Measurements from ENCODE around the gene FIGN. TPM values are rescaled to one million over a fixed set of nuclear protein-coding genes. Genes with fewer than 3 reads are reported as not detected.

The FIGN gene
- total RNA-seq, 3 donors from 2014 or later = 2.6 to 13.9 (median 5.0) TPM

GRCh38 chr2:163675388-163675787 lies 60.4 kb downstream of the FIGN start:
- H3K36me3 ChIP-seq = no peaks in the 10 kb centered on the region
- H3K4me1 ChIP-seq = no peaks in the 10 kb centered on the region
- H3K27ac ChIP-seq = no peak overlapping the region
- no peaks in the 10 kb centered on the region for H3K27me3 ChIP-seq
- intact Hi-C loops (cut with DNase I; ENCODE audit: low total_unique reads) = no loop called here
- TF ChIP-seq POLR2AphosphoS5 (IDR thresholded peaks at IDR 0.05) = no peak
- no peak for TF ChIP-seq POLR2A (IDR thresholded peaks at IDR 0.05)
- no peak for TF ChIP-seq CTCF (IDR thresholded peaks at IDR 0.05)
- H3K9me3 ChIP-seq = no peaks in the 10 kb centered on the region
- H3K4me3 ChIP-seq = no peak overlapping the region
- no peak for DNase-seq (ENCODE audit: low spot score in 2 of 2)

GRCh38 chr2:163673522-163673921 lies 62.3 kb downstream of the FIGN start:
- H3K27ac ChIP-seq = no peak overlapping the region
- no peaks in the 10 kb centered on the region for H3K4me1 ChIP-seq
- H3K9me3 ChIP-seq = no peaks in the 10 kb centered on the region
- no peak overlapping the region for H3K4me3 ChIP-seq
- no peaks in the 10 kb centered on the region for H3K27me3 ChIP-seq
- no peak for DNase-seq (ENCODE audit: low spot score in 2 of 2)
- no peaks in the 10 kb centered on the region for H3K36me3 ChIP-seq
- intact Hi-C loops (cut with DNase I; ENCODE audit: low total_unique reads) = no loop called here
- no peak for TF ChIP-seq POLR2A (IDR thresholded peaks at IDR 0.05)
- no peak for TF ChIP-seq CTCF (IDR thresholded peaks at IDR 0.05)
- no peak for TF ChIP-seq POLR2AphosphoS5 (IDR thresholded peaks at IDR 0.05)

GRCh38 chr2:163670929-163671328 lies 64.9 kb downstream of the FIGN start:
- no peak overlapping the region for H3K4me3 ChIP-seq
- H3K27ac ChIP-seq = no peak overlapping the region
- H3K9me3 ChIP-seq = no peaks in the 10 kb centered on the region
- no peaks in the 10 kb centered on the region for H3K4me1 ChIP-seq
- no peak for TF ChIP-seq CTCF (IDR thresholded peaks at IDR 0.05)
- TF ChIP-seq POLR2AphosphoS5 (IDR thresholded peaks at IDR 0.05) = no peak
- no peak for TF ChIP-seq POLR2A (IDR thresholded peaks at IDR 0.05)
- DNase-seq (ENCODE audit: low spot score in 2 of 2) = no peak
- no peaks in the 10 kb centered on the region for H3K27me3 ChIP-seq
- H3K36me3 ChIP-seq = no peaks in the 10 kb centered on the region
- intact Hi-C loops (cut with DNase I; ENCODE audit: low total_unique reads) = no loop called here

- DNase-seq (ENCODE audit: low spot score in 2 of 2) = no peak
- Histone ChIP-seq H3K36me3 (no peaks in the 10 kb centered on the region), H3K4me1 (no peaks in the 10 kb centered on the region), H3K27me3 (no peaks in the 10 kb centered on the region), H3K27ac (no peak overlapping the region), H3K9me3 (no peaks in the 10 kb centered on the region), H3K4me3 (no peak overlapping the region)
- no peak for TF ChIP-seq POLR2AphosphoS5 (IDR thresholded peaks at IDR 0.05)
- TF ChIP-seq POLR2A (IDR thresholded peaks at IDR 0.05) = no peak
- no peak for TF ChIP-seq CTCF (IDR thresholded peaks at IDR 0.05)
- intact Hi-C loops (cut with DNase I; ENCODE audit: low total_unique reads) = no loop called here
Observed at GRCh38 chr2:163669506-163669905, 66.3 kb downstream of the FIGN start.

- TF ChIP-seq POLR2A (IDR thresholded peaks at IDR 0.05) (no peak), CTCF (IDR thresholded peaks at IDR 0.05) (no peak), POLR2AphosphoS5 (IDR thresholded peaks at IDR 0.05) (no peak)
- intact Hi-C loops (cut with DNase I; ENCODE audit: low total_unique reads) = no loop called here
- DNase-seq (ENCODE audit: low spot score in 2 of 2) = no peak
- no peaks in the 10 kb centered on the region for H3K4me1 ChIP-seq
- no peak overlapping the region for H3K4me3 ChIP-seq
- H3K27me3 ChIP-seq = no peaks in the 10 kb centered on the region
- no peaks in the 10 kb centered on the region for H3K9me3 ChIP-seq
- H3K27ac ChIP-seq = peak overlapping the region in 1 of 2 donors; percentile 0
- H3K36me3 ChIP-seq = no peaks in the 10 kb centered on the region
Observed at GRCh38 chr2:163667064-163667887, 68.5 kb downstream of the FIGN start.

Measured in breast epithelium (tissue), 4 donors.